Uterus (tissue), 4 donors: ENCODE measurements around the gene SET. TPM values are rescaled to one million over a fixed set of nuclear protein-coding genes. Genes with fewer than 3 reads are reported as not detected.

ENCODE experiments used
- DNase-seq, 2 donors: peaks; one replicate each; pipeline ENCODE4 v3.0.0-alpha.2; 2019 to 2020
- H3K27ac ChIP-seq, 2 donors: fragments of 200-600 bp; sonication (generic); 1 replicate in 1 of 2; 2 replicates in 1 of 2; pipeline ENCODE4 v1.5.1; 2016 to 2018
- H3K27me3 ChIP-seq, 2 donors: fragments of 200-600 bp; sonication (generic); one replicate each; pipeline ENCODE4 v1.5.1; 2018 to 2019; ENCODE audit warnings: control low read depth in 1 of 2
- H3K36me3 ChIP-seq, 2 donors: fragments of 200-600 bp; sonication (generic); one replicate each; pipeline ENCODE4 v1.5.1; 2019; ENCODE audit warnings: control low read depth in 1 of 2
- H3K4me1 ChIP-seq, 2 donors: fragments of 200-600 bp; sonication (generic); one replicate each; pipeline ENCODE4 v1.5.1; 2018 to 2019; ENCODE audit warnings: control low read depth in 1 of 2
- H3K4me3 ChIP-seq, 2 donors: fragments of 200-600 bp; sonication (generic); 1 replicate in 1 of 2; 2 replicates in 1 of 2; pipeline ENCODE4 v1.5.1; 2018 to 2019; ENCODE audit warnings: mild to moderate bottlenecking in 1 of 2
- H3K9me3 ChIP-seq, 2 donors: fragments of 200-600 bp; sonication (generic); one replicate each; pipeline ENCODE4 v1.5.1; 2019; ENCODE audit warnings: control low read depth in 1 of 2
- POLR2A ChIP-seq, 2 donors: fragments of 450-650 bp; IDR thresholded peaks; one replicate each; pipeline ENCODE4 v1.6.1; 2016; ENCODE audit warnings: antibody characterized with exemption in 2 of 2, mild to moderate bottlenecking in 1 of 2, moderate library complexity in 1 of 2
- intact Hi-C: fragments of 100-400 bp; cut with DNase I; formaldehyde crosslinking; loops from one replicate; pipeline ENCODE4 v1.15.1; 2023; ENCODE audit warnings: low total_unique reads
- total RNA-seq, 4 donors: library from RNA; depleted of rRNA in 3 of 4; stranded (reverse); fragments of >200 nt in 3 of 4; gene quantifications; one replicate each; pipeline versions ENCODE4 v1.1.0 to v1.2.4, GENCODE V29; 2014 to 2023
- TF ChIP-seq, protein P1 (sequence below), 4 experiments: fragments of 200-600 bp in 2 of 4; fragments of 450-650 bp in 2 of 4; sonication (generic) in 2 of 4; IDR thresholded peaks; one replicate each; pipeline ENCODE4 v1.5.1; 2016 to 2019; ENCODE audit warnings: antibody characterized with exemption in 4 of 4, mild to moderate bottlenecking in 2 of 4, moderate library complexity in 1 of 4
- donor health status: DM: yes; HTN: yes; CAD: no.

The SET gene
- total RNA-seq, 4 donors from 2014 or later, result 79.9 to 481 (median 197) TPM

DNA sequence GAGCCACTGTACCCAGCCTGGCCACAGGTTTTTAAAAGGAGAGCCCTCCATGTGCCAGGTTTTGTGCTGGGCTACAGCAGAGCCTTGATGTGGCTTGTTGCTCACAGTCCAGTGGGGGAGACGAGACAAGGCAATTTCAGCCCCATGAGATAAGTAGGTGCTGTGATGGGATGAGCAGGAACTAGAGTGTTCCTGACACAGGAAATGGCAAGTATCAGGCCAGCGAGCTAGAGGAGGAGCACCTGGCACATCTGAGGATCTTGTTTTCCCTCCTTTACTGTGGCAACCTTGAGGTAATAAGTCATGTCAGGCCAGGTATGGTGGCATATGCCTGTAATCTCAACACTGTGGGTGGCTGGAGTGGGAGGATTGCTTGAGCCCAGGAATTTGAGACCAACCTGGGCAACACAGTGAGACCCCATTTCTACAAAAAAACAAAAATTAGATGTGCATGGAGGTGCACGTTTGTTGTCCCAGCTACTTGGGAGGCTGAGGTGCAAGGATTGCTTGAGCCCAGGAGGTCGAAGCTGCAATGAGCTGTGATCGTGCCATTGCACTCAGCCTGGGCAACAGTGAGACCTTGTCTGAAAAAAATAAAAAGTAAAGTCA lies 38.7 kb downstream of the SET start:
- no peaks in the 10 kb centered on the region for H3K4me1 ChIP-seq
- TF ChIP-seq, protein P1, sequence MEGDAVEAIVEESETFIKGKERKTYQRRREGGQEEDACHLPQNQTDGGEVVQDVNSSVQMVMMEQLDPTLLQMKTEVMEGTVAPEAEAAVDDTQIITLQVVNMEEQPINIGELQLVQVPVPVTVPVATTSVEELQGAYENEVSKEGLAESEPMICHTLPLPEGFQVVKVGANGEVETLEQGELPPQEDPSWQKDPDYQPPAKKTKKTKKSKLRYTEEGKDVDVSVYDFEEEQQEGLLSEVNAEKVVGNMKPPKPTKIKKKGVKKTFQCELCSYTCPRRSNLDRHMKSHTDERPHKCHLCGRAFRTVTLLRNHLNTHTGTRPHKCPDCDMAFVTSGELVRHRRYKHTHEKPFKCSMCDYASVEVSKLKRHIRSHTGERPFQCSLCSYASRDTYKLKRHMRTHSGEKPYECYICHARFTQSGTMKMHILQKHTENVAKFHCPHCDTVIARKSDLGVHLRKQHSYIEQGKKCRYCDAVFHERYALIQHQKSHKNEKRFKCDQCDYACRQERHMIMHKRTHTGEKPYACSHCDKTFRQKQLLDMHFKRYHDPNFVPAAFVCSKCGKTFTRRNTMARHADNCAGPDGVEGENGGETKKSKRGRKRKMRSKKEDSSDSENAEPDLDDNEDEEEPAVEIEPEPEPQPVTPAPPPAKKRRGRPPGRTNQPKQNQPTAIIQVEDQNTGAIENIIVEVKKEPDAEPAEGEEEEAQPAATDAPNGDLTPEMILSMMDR (IDR thresholded peaks at IDR 0.05), result no peak
- TF ChIP-seq POLR2A (IDR thresholded peaks at IDR 0.05), result no peak
- H3K36me3 ChIP-seq, result no peaks in the 10 kb centered on the region
- DNase-seq, result no peak
- intact Hi-C loops, result no loop called here
- no peak overlapping the region for H3K4me3 ChIP-seq
- H3K27me3 ChIP-seq, result no peaks in the 10 kb centered on the region
- no peaks in the 10 kb centered on the region for H3K9me3 ChIP-seq
- no peak overlapping the region for H3K27ac ChIP-seq

DNA sequence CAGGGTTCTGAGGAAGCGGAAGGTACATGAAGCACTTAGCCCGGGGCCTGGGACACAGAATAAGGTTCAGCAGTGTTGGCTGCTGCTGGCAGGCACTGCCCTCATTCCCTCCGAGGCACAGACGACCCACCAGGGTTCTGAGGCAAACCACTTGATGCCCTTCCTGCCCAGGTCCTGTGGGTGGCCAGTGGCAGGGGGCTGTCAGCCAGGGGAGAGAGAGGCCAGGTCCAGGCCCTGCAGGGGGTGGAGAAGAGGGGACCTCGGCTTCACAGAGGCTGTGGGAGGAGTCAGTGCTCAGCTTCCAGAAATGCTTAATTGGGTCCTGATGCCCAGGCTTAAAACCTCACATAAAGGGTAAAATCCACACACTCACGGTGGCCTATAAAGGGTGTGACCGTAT lies 39.3 kb downstream of the SET start:
- intact Hi-C loops, result no loop called here
- no peak overlapping the region for H3K27ac ChIP-seq
- H3K36me3 ChIP-seq, result no peaks in the 10 kb centered on the region
- no peaks in the 10 kb centered on the region for H3K27me3 ChIP-seq
- TF ChIP-seq, protein P1 (IDR thresholded peaks at IDR 0.05), result no peak
- TF ChIP-seq POLR2A (IDR thresholded peaks at IDR 0.05), result no peak
- DNase-seq, result no peak
- H3K4me1 ChIP-seq, result no peaks in the 10 kb centered on the region
- no peaks in the 10 kb centered on the region for H3K9me3 ChIP-seq
- H3K4me3 ChIP-seq, result no peak overlapping the region

GRCh38 chr9:128729302-128729701 lies 40.3 kb downstream of the SET start:
- no peaks in the 10 kb centered on the region for H3K36me3 ChIP-seq
- no peaks in the 10 kb centered on the region for H3K9me3 ChIP-seq
- no peaks in the 10 kb centered on the region for H3K4me1 ChIP-seq
- no peak for TF ChIP-seq POLR2A (IDR thresholded peaks at IDR 0.05)
- no peak for DNase-seq
- H3K4me3 ChIP-seq, result no peak overlapping the region
- intact Hi-C loops, result no loop called here
- no peak overlapping the region for H3K27ac ChIP-seq
- no peaks in the 10 kb centered on the region for H3K27me3 ChIP-seq

- TF ChIP-seq POLR2A (IDR thresholded peaks at IDR 0.05), result no peak
- TF ChIP-seq, protein P1 (IDR thresholded peaks at IDR 0.05), result no peak
- no peaks in the 10 kb centered on the region for H3K27me3 ChIP-seq
- H3K9me3 ChIP-seq, result no peaks in the 10 kb centered on the region
- H3K4me1 ChIP-seq, result no peaks in the 10 kb centered on the region
- H3K36me3 ChIP-seq, result no peaks in the 10 kb centered on the region
- no peak overlapping the region for H3K27ac ChIP-seq
- intact Hi-C loops, result no loop called here
- H3K4me3 ChIP-seq, result no peak overlapping the region
- no peak for DNase-seq
Measured at GRCh38 chr9:128729766-128730517, 40.9 kb downstream of the SET start.

DNA sequence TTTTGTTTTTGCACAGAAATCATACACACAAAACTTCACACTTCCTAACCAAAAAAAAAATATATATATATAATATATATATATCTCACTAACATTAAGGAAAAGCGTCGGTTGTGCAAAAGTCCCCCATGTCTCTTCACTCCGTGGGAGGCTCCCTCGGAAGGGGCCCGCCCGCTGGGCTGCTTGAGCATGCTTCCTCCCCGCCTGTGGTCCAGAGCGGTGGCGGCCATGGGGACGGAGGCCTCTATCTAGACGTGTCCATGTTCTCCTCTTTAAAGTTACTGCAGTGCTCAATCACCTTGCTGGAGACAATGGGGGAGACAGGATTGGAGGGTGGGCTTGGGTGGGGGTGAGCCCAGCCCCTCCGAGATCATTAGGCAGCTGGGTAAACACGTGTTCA lies 42.1 kb downstream of the SET start:
- Histone ChIP-seq H3K9me3 (no peaks in the 10 kb centered on the region), H3K4me3 (no peak overlapping the region), H3K4me1 (no peaks in the 10 kb centered on the region), H3K36me3 (no peaks in the 10 kb centered on the region), H3K27me3 (no peaks in the 10 kb centered on the region), H3K27ac (no peak overlapping the region)
- DNase-seq, result no peak
- TF ChIP-seq POLR2A (IDR thresholded peaks at IDR 0.05), result no peak
- TF ChIP-seq, protein P1 (IDR thresholded peaks at IDR 0.05), result no peak
- intact Hi-C loops, result no loop called here
